GM12878 (cell line): ENCODE data around the gene GAK. TPM values are rescaled to one million over a fixed set of nuclear protein-coding genes. Genes with fewer than 3 reads are reported as not detected.

Experiments
- ATAC-seq: fragments of 200-7000 bp; cut with Tn5 transposase; 3 replicates; pipeline ENCODE4 v1.9.1; 2020; ENCODE audit warnings: mild to moderate bottlenecking, moderate library complexity
- BruUV-seq: library from RNA; stranded (reverse); fragments of 400-500 nt; replicated peaks from 2 replicates; lab custom pipeline; 2021; lab: Mats Ljungman, UMichigan
- CTCF ChIA-PET: fragments of 300-600 bp; sonication (Branson Sonifier 250); formaldehyde crosslinking; extraction: SDS; loops from one replicate; lab custom pipeline; 2021; ENCODE audit warnings: inconsistent platforms; lab: Yijun Ruan, JAX
- POLR2A ChIA-PET: fragments of 350-600 bp; formaldehyde crosslinking; extraction: SDS; loops from one replicate; lab custom pipeline; 2021; ENCODE audit warnings: inconsistent platforms; lab: Charles Lee
- RAD21 ChIA-PET: fragments of 300-600 bp; sonication (Branson Sonifier 250); formaldehyde crosslinking; loops from one replicate; lab custom pipeline; 2023; ENCODE audit warnings: antibody characterized with exemption; ENCODE audit not compliant: unreplicated experiment; lab: Charles Lee
- SMC1A ChIA-PET: fragments of 300-600 bp; sonication (Branson Sonifier 250); formaldehyde crosslinking; loops from one replicate; lab custom pipeline; 2023; ENCODE audit not compliant: unreplicated experiment, uncharacterized antibody; lab: Charles Lee
- DNase-seq: peaks from one replicate; pipeline ENCODE4 v3.0.0-alpha.2; 2011; ENCODE audit warnings: low read depth, low spot score
- FAIRE-seq: peaks from 3 replicates; lab custom pipeline; 2011; peaks lifted over from hg19 to GRCh38; lab: Jason Lieb, UNC
- H2AFZ ChIP-seq: 2 replicates; pipeline ENCODE4 v1.6.0; 2011; ENCODE audit warnings: low read depth, low read length, control low read depth; ENCODE audit not compliant: control insufficient read depth
- H3K27ac ChIP-seq: 2 replicates; pipeline ENCODE4 v1.5.1; 2011; ENCODE audit warnings: control low read depth; ENCODE audit not compliant: control insufficient read depth, insufficient read depth
- H3K27me3 ChIP-seq, 2 experiments: replicated peaks in 1 of 2; 2 replicates each; pipeline versions ENCODE4 v1.6.0 to v1.6.1; 2011; ENCODE audit warnings: low read length in 1 of 2; ENCODE audit not compliant: control insufficient read depth in 2 of 2, insufficient read depth in 2 of 2
- H3K36me3 ChIP-seq, 2 experiments: 2 replicates each; pipeline ENCODE4 v1.5.1; 2011; ENCODE audit warnings: low read length in 1 of 2; ENCODE audit not compliant: control insufficient read depth in 2 of 2, insufficient read depth in 2 of 2
- H3K4me1 ChIP-seq: 2 replicates; pipeline ENCODE4 v1.6.1; 2011; ENCODE audit warnings: mild to moderate bottlenecking, low read length, moderate library complexity, mixed read lengths; ENCODE audit not compliant: control insufficient read depth, insufficient read depth
- H3K4me2 ChIP-seq: 2 replicates; pipeline ENCODE4 v1.6.0; 2011; ENCODE audit warnings: control low read depth; ENCODE audit not compliant: control insufficient read depth, insufficient read depth
- H3K4me3 ChIP-seq: fragments of 200-600 bp; sonication (generic); 2 replicates; pipeline ENCODE4 v1.5.1; 2016
- H3K79me2 ChIP-seq: 2 replicates; pipeline ENCODE4 v1.6.0; 2011; ENCODE audit warnings: low read length; ENCODE audit not compliant: control insufficient read depth, insufficient read depth
- H3K9ac ChIP-seq: 2 replicates; pipeline ENCODE4 v1.8.0; 2011; ENCODE audit warnings: low read length, control low read depth, mixed read lengths; ENCODE audit not compliant: control insufficient read depth, insufficient read depth
- H3K9me3 ChIP-seq: replicated peaks from 3 replicates; pipeline ENCODE4 v1.5.1; 2011; ENCODE audit warnings: mild to moderate bottlenecking, low read length; ENCODE audit not compliant: control insufficient read depth, insufficient read depth
- H4K20me1 ChIP-seq: 2 replicates; pipeline ENCODE4 v1.6.0; 2011; ENCODE audit not compliant: control insufficient read depth, insufficient read depth
- ATF2 ChIP-seq: IDR thresholded peaks from 2 replicates; pipeline ENCODE4 v1.6.1; 2012; ENCODE audit warnings: low read length, inconsistent platforms
- BCLAF1 ChIP-seq: fragments of 450-650 bp; IDR thresholded peaks from 2 replicates; pipeline ENCODE4 v1.6.1; 2017; ENCODE audit warnings: antibody characterized with exemption, mild to moderate bottlenecking, moderate library complexity
- CREB1 ChIP-seq: IDR thresholded peaks from 2 replicates; pipeline ENCODE4 v1.6.1; 2012; ENCODE audit warnings: low read depth, mild to moderate bottlenecking, inconsistent platforms
- CTCF ChIP-seq, 3 experiments: IDR thresholded peaks in 2 of 3; conservative IDR thresholded peaks in 1 of 3; 2 replicates each; pipeline ENCODE4 v1.5.1; 2011; ENCODE audit warnings: low read depth in 3 of 3, low read length in 3 of 3, mild to moderate bottlenecking in 3 of 3, control low read depth in 2 of 3, moderate library complexity in 2 of 3, inconsistent platforms in 1 of 3, mixed read lengths in 1 of 3; ENCODE audit not compliant: control insufficient read depth in 2 of 3, insufficient read depth in 1 of 3; ENCODE audit errors: extremely low read depth in 1 of 3
- HDAC6 ChIP-seq: fragments of 200-600 bp; sonication (generic); IDR thresholded peaks from one replicate; pipeline ENCODE4 v1.8.0; 2017; ENCODE audit warnings: antibody characterized with exemption; ENCODE audit not compliant: unreplicated experiment
- MXI1 ChIP-seq: fragments of 150-350 bp; IDR thresholded peaks from 2 replicates; pipeline ENCODE4 v1.6.1; 2011; ENCODE audit warnings: low read depth, mild to moderate bottlenecking, inconsistent platforms, low read length, improper control_type of control experiment
- NFIC ChIP-seq: IDR thresholded peaks from 2 replicates; pipeline ENCODE4 v1.6.1; 2012; ENCODE audit warnings: low read depth, mild to moderate bottlenecking, inconsistent platforms, low read length, moderate library complexity
- PBX3 ChIP-seq: IDR thresholded peaks from 2 replicates; pipeline ENCODE4 v1.6.1; 2011; ENCODE audit warnings: mild to moderate bottlenecking, low read depth, low read length, moderate library complexity; ENCODE audit not compliant: insufficient replicate concordance
- PML ChIP-seq: IDR thresholded peaks from 2 replicates; pipeline ENCODE4 v1.6.1; 2012; ENCODE audit warnings: low read length, inconsistent platforms
- SMAD5 ChIP-seq: IDR thresholded peaks from 2 replicates; pipeline ENCODE4 v1.6.1; 2016; ENCODE audit warnings: antibody characterized with exemption, low read depth
- SUZ12 ChIP-seq: fragments of 200-600 bp; sonication (generic); IDR thresholded peaks from one replicate; pipeline ENCODE4 v1.6.1; 2018; ENCODE audit warnings: antibody characterized with exemption, mild to moderate bottlenecking; ENCODE audit not compliant: unreplicated experiment
- ZBTB11 ChIP-seq: fragments of 450-650 bp; formaldehyde crosslinking; IDR thresholded peaks from 2 replicates; pipeline ENCODE4 v1.5.0; 2022; ENCODE audit warnings: mild to moderate bottlenecking, missing genetic modification characterization
- WGBS: methylation state at CpG from one replicate; pipeline ENCODE4 v1.1.6; 2016; ENCODE audit warnings: low lambda C conversion rate; ENCODE audit not compliant: insufficient replicate concordance, insufficient coverage; ENCODE audit errors: missing lambda C conversion rate; 5-methylcytosine and 5-hydroxymethylcytosine counted together
- in situ Hi-C: fragments of 300-500 bp; cut with MboI; formaldehyde crosslinking; loops from 9 replicates; pipeline ENCODE4 v1.14.3; 2018; ENCODE audit warnings: mixed read lengths
- intact Hi-C: fragments of 100-400 bp; cut with micrococcal nuclease; formaldehyde crosslinking; loops from one replicate; pipeline ENCODE4 v1.14.2; 2022; ENCODE audit not compliant: unreplicated experiment
- polyA plus RNA-seq, 11 experiments: library from polyadenylated mRNA; depleted of rRNA in 4 of 11; unstranded in 6 of 11; stranded (reverse) in 5 of 11; fragments of >200 nt; fragmentation: Nextera tagmentation in 4 of 11; fragmentation: Illumina TruSeq in 1 of 11; extraction: Ambion mirVana in 4 of 11; extraction: Trizol in 1 of 11; gene quantifications; 1 replicate in 1 of 11; 2 replicates in 10 of 11; pipeline versions ENCODE4 v1.2.1 to v1.2.3, GENCODE V29; 2011 to 2016; ENCODE audit warnings: inconsistent platforms in 2 of 11, missing spikeins in 2 of 11, low read depth in 1 of 11
- total RNA-seq, 4 experiments: library from RNA; depleted of rRNA in 3 of 4; stranded (reverse); fragments of >200 nt in 3 of 4; fragmentation: Illumina TruSeq in 1 of 4; extraction: Trizol in 1 of 4; gene quantifications; 2 replicates each; pipeline versions ENCODE4 v1.2.1 to v1.2.3, GENCODE V29; 2013 to 2021

Gene GAK
- total and polyA plus RNA-seq, 10 of the 15 experiments (the other 5 are each of a cell fraction or from before 2014, with no cell fraction given): 0.82 to 127 (median 53.8) TPM

GRCh38 chr4:899556-899906 lies 32.6 kb downstream of the GAK start:
- ChIA-PET CTCF (no interaction called here), SMC1A (no interaction called here), POLR2A (no interaction called here), RAD21 (interaction anchor here (0.6 kb wide), 1 partner anchor 23 kb away, joined by 5 read pairs; no protein-coding TSS in a partner anchor)
- H2AFZ ChIP-seq: no peak overlapping the region
- DNase-seq: no peak
- no peaks in the 10 kb centered on the region for H3K4me1 ChIP-seq
- H3K4me2 ChIP-seq: no peak overlapping the region
- in situ Hi-C loops: no loop called here
- TF ChIP-seq ZBTB11 (CRISPR knock-in tag) (no peak), SMAD5 (no peak), CREB1 (no peak), PBX3 (no peak), CTCF (IDR thresholded peaks at IDR 0.05 in 2 of 3, conservative IDR thresholded peaks at IDR 0.05 in 1 of 3; ENCODE audit: control insufficient read depth in 2 of 3, extremely low read depth in 1 of 3, insufficient read depth in 1 of 3, low read depth in 3 of 3, low read length in 3 of 3) (no peak), HDAC6 (no peak), BCLAF1 (no peak), NFIC (no peak), MXI1 (no peak), ATF2 (no peak), PML (no peak), SUZ12 (no peak)
- H3K4me3 ChIP-seq: no peak overlapping the region
- H3K9ac ChIP-seq: no peak overlapping the region
- WGBS: 94% methylated on average over 12 of the region's 12 CpGs
- BruUV-seq: no TSS peak
- no peaks in the 10 kb centered on the region for H4K20me1 ChIP-seq
- no peak overlapping the region for H3K27ac ChIP-seq
- H3K36me3 ChIP-seq: peaks cover 3 to 41% of the 10 kb centered on the region in 2 experiments; a peak in 3 of 4 replicates
- no peaks in the 10 kb centered on the region for H3K9me3 ChIP-seq
- intact Hi-C loops: loop anchor here (10.0 kb wide), 1 partner anchor 85 kb away; the partner anchor contains the start of gene IDUA
- no peaks in the 10 kb centered on the region for H3K79me2 ChIP-seq
- no peaks in the 10 kb centered on the region for H3K27me3 ChIP-seq
- FAIRE-seq: no peak
- no peak for ATAC-seq
